ENCODE measurements around the gene TSPAN6. TPM values are rescaled to one million over a fixed set of nuclear protein-coding genes. Genes with fewer than 3 reads are reported as not detected.

Gene TSPAN6
- total RNA-seq, 1 donor from 2014 or later: 0.07 TPM

DNA sequence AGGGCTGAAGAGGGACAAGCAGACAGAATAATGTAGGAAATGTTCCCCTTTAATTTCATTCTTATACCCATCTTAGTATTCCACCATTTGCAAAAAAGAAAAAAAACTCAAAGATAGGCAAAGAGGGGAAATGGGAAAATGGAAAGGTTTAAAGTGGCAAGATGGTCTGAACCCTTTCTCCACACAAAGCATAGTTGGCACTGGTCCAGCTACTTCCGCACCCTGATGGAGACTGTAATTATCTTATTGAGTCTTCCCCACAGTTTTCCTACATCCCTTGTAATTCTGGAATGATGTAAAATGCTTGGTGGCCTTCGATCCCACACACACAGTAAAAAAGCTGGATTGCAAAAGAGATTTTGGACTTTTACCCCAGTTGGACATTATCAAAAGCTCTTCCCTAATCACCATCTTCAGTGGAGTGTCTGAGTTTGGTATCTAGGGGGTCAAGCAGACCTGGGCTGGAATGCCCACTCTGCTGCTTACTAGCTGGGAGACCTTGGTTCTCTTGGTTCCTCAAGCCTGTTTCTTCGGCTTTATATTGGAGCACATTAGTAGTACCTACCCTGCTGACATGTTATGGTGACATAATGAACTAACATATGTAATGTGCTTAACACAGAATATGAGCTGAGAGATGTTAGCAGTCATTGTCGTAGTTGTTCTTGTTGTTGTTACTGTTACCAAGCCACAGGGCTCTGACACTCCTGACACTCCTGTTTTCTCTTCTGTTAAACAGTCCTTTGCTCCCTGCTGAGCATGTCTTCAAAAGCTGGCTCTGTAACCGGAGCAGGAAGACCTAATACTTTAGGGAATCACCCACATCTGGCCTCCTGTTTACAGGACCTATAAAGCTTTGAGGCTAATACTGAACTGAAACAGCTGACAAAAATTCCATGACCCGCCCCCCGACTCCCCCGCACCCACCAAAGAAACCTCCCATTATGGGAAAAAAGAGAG lies 12.1 kb upstream of the TSPAN6 start:
- Mint-ChIP-seq H3K9me3 (no peaks in the 10 kb centered on the region), H3K36me3 (ENCODE audit: low read depth) (no peaks in the 10 kb centered on the region), H3K27ac (no peak overlapping the region), H3K27me3 (peaks cover 12% of the 10 kb centered on the region), H3K4me1 (no peaks in the 10 kb centered on the region), H3K4me3 (no peak overlapping the region)
- POLR2A ChIA-PET: no interaction called here
- intact Hi-C loops (cut with micrococcal nuclease): no loop called here
- ATAC-seq (ENCODE audit: low read depth) (no peak), DNase-seq (no peak)
- CTCF ChIA-PET: no interaction called here
- TF ChIP-seq, protein P1, sequence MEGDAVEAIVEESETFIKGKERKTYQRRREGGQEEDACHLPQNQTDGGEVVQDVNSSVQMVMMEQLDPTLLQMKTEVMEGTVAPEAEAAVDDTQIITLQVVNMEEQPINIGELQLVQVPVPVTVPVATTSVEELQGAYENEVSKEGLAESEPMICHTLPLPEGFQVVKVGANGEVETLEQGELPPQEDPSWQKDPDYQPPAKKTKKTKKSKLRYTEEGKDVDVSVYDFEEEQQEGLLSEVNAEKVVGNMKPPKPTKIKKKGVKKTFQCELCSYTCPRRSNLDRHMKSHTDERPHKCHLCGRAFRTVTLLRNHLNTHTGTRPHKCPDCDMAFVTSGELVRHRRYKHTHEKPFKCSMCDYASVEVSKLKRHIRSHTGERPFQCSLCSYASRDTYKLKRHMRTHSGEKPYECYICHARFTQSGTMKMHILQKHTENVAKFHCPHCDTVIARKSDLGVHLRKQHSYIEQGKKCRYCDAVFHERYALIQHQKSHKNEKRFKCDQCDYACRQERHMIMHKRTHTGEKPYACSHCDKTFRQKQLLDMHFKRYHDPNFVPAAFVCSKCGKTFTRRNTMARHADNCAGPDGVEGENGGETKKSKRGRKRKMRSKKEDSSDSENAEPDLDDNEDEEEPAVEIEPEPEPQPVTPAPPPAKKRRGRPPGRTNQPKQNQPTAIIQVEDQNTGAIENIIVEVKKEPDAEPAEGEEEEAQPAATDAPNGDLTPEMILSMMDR (IDR thresholded peaks at IDR 0.05): no peak

DNA sequence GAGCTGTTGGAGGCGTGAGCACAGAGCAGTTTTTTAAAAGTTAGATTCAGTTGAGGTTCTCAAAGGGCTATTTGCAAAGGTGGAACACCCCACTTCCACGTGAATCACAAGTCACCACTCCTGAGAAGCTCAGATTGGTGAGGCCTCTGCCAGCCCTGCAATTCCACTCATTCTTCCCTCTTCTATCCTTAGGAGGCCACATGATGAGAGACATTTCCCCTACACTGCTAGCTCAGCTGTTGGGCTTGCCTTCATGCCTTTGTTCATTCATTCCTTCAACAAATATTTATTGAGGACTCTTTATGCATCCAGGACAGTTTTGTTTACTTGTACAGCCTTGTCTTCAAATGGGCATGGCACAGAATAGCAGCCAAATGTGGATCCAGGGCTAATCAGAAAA lies 11.1 kb upstream of the TSPAN6 start:
- Mint-ChIP-seq H3K27me3 (peaks cover 17% of the 10 kb centered on the region), H3K4me3 (no peak overlapping the region), H3K9me3 (no peaks in the 10 kb centered on the region), H3K36me3 (ENCODE audit: low read depth) (no peaks in the 10 kb centered on the region), H3K27ac (no peak overlapping the region), H3K4me1 (no peaks in the 10 kb centered on the region)
- POLR2A ChIA-PET: no interaction called here
- ATAC-seq (ENCODE audit: low read depth) (no peak), DNase-seq (no peak)
- TF ChIP-seq, protein P1 (IDR thresholded peaks at IDR 0.05): no peak
- CTCF ChIA-PET: no interaction called here
- intact Hi-C loops (cut with micrococcal nuclease): no loop called here

DNA sequence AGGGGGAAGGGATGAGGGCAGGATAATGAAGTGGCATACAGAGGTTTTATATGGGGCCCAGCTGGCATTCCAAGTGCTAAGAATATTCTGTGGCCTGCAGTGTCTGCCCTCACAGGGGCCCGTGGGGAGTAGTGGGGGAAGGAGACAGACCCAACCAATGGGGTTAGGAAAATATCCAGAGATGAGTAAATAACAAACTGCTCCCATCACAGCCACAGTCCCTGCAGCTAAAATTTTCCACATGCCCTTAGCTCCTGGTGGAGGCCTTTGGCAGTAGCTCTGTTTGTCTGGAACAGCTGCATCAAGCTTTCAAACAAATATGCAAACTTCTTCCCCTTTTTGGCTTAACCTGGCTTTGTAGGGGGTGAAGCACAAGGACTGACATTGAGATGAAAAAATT lies 10.5 kb upstream of the TSPAN6 start:
- no peak for DNase-seq

DNA sequence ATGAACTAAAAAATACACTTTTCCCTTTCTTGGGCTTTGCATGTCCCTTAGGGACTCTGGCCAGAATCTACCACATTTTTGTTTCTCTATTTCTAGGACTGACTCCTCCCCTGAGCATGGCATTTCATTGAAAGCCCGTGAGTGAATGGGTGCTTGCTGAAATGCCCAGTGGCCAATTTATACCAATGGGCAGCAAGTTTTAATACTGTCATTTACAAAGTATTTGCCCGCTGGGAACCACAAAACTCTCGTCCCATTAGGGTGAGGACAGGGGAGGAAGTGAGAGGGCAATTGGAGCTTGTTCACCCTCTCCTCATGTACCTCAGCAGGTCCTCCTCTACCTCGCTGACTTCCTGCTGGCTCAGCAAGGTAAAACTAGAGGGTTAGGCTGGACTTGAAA lies 8.5 kb upstream of the TSPAN6 start:
- no peak for DNase-seq
- Mint-ChIP-seq H3K9me3 (no peaks in the 10 kb centered on the region), H3K27me3 (peaks cover 29% of the 10 kb centered on the region), H3K27ac (no peak overlapping the region), H3K36me3 (ENCODE audit: low read depth) (no peaks in the 10 kb centered on the region), H3K4me3 (no peak overlapping the region), H3K4me1 (no peaks in the 10 kb centered on the region)
- ATAC-seq (ENCODE audit: low read depth): no peak
- TF ChIP-seq, protein P1 (IDR thresholded peaks at IDR 0.05): no peak
- POLR2A ChIA-PET: no interaction called here
- CTCF ChIA-PET: no interaction called here
- intact Hi-C loops (cut with micrococcal nuclease): no loop called here

More for the DNA sequence above, 10.5 kb upstream of the TSPAN6 start:
- intact Hi-C loops (cut with micrococcal nuclease): no loop called here
- POLR2A ChIA-PET: no interaction called here
- CTCF ChIA-PET: no interaction called here
- Mint-ChIP-seq H3K9me3 (no peaks in the 10 kb centered on the region), H3K36me3 (ENCODE audit: low read depth) (no peaks in the 10 kb centered on the region), H3K27ac (no peak overlapping the region), H3K4me3 (no peak overlapping the region), H3K4me1 (no peaks in the 10 kb centered on the region), H3K27me3 (peaks cover 23% of the 10 kb centered on the region)
- no peak for ATAC-seq (ENCODE audit: low read depth)
- TF ChIP-seq, protein P1 (IDR thresholded peaks at IDR 0.05): no peak

DNA sequence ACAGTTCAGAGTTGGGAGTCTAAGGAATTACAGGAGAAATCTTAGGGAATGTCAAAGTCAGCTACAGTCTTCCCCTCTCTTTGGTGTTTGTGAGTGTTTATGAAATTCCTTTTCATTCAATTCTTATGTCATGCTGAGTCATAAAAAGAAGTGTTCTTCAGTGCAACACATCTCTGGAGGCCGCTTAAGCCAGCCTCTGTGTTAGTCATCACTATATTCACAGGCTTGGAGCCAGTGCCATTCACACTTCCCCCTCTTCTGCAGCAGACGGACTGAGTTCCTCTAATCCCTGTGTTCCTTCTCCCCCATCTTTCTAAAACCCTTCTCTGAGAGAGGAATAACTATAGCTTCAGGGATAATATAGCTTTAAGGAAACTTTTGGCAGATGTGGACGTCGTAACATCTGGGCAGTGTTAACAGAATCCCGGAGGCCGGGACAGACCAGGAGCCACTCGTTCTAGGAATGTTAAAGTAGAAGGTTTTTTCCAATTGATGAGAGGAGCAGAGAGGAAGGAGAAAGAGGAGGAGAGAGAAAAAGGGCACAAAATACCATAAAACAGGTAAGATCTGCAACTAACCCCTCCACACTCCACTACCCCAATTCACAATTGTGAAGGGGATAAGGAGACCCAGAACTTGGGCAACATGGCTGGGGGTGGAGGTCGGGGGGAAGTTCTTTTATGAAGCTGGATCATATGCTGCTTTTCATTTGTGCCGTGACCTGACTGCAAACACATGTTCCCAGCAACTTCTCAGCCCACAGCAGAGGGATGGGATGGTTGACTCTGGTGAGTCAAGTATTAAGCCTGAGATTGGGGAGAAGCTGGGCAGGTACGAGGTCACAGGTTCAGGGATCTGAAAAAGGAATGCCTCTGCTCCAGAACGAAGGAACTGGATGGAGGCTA lies 7.6 kb upstream of the TSPAN6 start, which contains the start of gene SRPX2:
Gene SRPX2, plus strand, starts transcription at position 244 of the 905 bp plus-strand sequence. CDS start 2,124 bp downstream, outside the sequence.
- ATAC-seq (ENCODE audit: low read depth) (no peak), DNase-seq (no peak)
- H3K4me1 Mint-ChIP-seq: no peaks in the 10 kb centered on the region
- ChIA-PET POLR2A (no interaction called here), CTCF (no interaction called here)
- intact Hi-C loops (cut with micrococcal nuclease): no loop called here
- no peaks in the 10 kb centered on the region for H3K9me3 Mint-ChIP-seq
- H3K36me3 Mint-ChIP-seq (ENCODE audit: low read depth): no peaks in the 10 kb centered on the region
- TF ChIP-seq, protein P1 (IDR thresholded peaks at IDR 0.05): no peak
- H3K4me3 Mint-ChIP-seq: no peak within 1 kb of the TSS
- no peak within 1 kb of the TSS for H3K27ac Mint-ChIP-seq
- H3K27me3 Mint-ChIP-seq: peaks cover 35% of the 10 kb centered on the region

Data from activated B cell treated with CpG ODN at 0.5 μM for 24 hours (primary cell).